ENCODE data around the gene GMCL1.

The GMCL1 gene

DNA sequence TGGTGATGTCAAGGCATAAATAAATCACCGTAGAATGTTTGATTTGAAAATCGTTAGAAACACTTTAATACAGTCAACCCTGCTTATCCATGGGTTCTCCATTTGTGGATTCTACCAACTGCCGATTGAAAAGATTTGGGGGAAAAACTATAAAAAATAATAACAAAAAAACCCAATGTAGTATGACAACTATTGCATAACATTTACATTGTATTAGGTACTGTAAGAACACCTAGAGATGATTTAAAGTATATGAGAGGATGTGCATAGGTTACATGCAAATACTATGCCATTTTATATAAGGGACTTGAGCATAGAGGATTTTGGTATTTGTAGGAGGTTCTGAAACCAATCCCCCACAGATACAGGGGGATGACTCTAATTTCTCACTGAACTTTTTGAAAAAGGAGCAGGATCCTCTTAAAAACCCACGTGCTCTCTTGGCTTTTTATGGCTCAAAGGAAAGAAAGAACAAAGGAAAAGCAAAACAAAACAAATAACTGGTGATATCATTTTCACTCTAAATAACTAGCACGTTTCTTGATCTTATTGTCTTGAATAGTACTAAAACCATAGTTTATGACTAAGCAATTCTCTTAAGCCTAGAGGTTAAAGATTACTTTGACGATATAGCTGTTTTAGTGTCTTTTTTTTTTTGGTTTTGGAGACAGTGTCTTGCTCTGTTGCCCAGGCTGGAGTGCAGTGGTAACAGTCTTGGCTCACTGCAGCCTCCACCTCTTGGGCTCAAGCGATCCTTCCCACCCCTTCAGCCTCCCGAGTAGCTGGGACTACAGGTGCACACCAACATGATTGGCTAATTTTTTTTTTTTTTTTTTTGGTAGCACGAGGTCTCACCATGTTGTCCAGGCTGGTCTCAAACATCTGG lies 17.0 kb downstream of the GMCL1 start:
- no peaks in the 10 kb centered on the region for H3K4me1 ChIP-seq (ENCODE audit: low read depth, poor library complexity, severe bottlenecking)
- no peak overlapping the region for H2AFZ ChIP-seq (ENCODE audit: low read depth)
- H3K4me3 ChIP-seq (IDR thresholded peaks at IDR 0.05; ENCODE audit: insufficient read depth, low read depth, low read length): no peak overlapping the region
- H3K27me3 ChIP-seq (ENCODE audit: insufficient read depth, low read depth): no peaks in the 10 kb centered on the region
- no peak overlapping the region for H3K4me2 ChIP-seq
- H3K36me3 ChIP-seq (ENCODE audit: insufficient read depth): no peaks in the 10 kb centered on the region
- no peak overlapping the region for H3K9ac ChIP-seq
- no peak for TF ChIP-seq CTCF (conservative IDR thresholded peaks at IDR 0.05; ENCODE audit: low read depth, low read length)
- no peaks in the 10 kb centered on the region for H4K20me1 ChIP-seq (ENCODE audit: insufficient read depth)
- H3K79me2 ChIP-seq (ENCODE audit: insufficient read depth, low read depth): no peaks in the 10 kb centered on the region
- no peak overlapping the region for H3K27ac ChIP-seq

GRCh38 chr2:69847068-69847828 lies 17.8 kb downstream of the GMCL1 start:
- no peak overlapping the region for H3K4me3 ChIP-seq (IDR thresholded peaks at IDR 0.05; ENCODE audit: insufficient read depth, low read depth, low read length)
- no peaks in the 10 kb centered on the region for H3K36me3 ChIP-seq (ENCODE audit: insufficient read depth)
- H4K20me1 ChIP-seq (ENCODE audit: insufficient read depth): no peaks in the 10 kb centered on the region
- H3K27ac ChIP-seq: no peak overlapping the region
- H2AFZ ChIP-seq (ENCODE audit: low read depth): no peak overlapping the region
- no peak overlapping the region for H3K9ac ChIP-seq
- H3K4me1 ChIP-seq (ENCODE audit: low read depth, poor library complexity, severe bottlenecking): no peaks in the 10 kb centered on the region
- H3K79me2 ChIP-seq (ENCODE audit: insufficient read depth, low read depth): no peaks in the 10 kb centered on the region
- no peaks in the 10 kb centered on the region for H3K27me3 ChIP-seq (ENCODE audit: insufficient read depth, low read depth)
- TF ChIP-seq CTCF (conservative IDR thresholded peaks at IDR 0.05; ENCODE audit: low read depth, low read length): no peak
- no peak overlapping the region for H3K4me2 ChIP-seq

GRCh38 chr2:69848186-69848790 lies 18.8 kb downstream of the GMCL1 start:
- no peaks in the 10 kb centered on the region for H3K36me3 ChIP-seq (ENCODE audit: insufficient read depth)
- no peak overlapping the region for H3K27ac ChIP-seq
- H3K79me2 ChIP-seq (ENCODE audit: insufficient read depth, low read depth): no peaks in the 10 kb centered on the region
- no peak overlapping the region for H3K4me3 ChIP-seq (IDR thresholded peaks at IDR 0.05; ENCODE audit: insufficient read depth, low read depth, low read length)
- H3K4me2 ChIP-seq: no peak overlapping the region
- TF ChIP-seq CTCF (conservative IDR thresholded peaks at IDR 0.05; ENCODE audit: low read depth, low read length): no peak
- no peaks in the 10 kb centered on the region for H3K4me1 ChIP-seq (ENCODE audit: low read depth, poor library complexity, severe bottlenecking)
- no peak overlapping the region for H3K9ac ChIP-seq
- H2AFZ ChIP-seq (ENCODE audit: low read depth): no peak overlapping the region
- H3K27me3 ChIP-seq (ENCODE audit: insufficient read depth, low read depth): no peaks in the 10 kb centered on the region
- no peaks in the 10 kb centered on the region for H4K20me1 ChIP-seq (ENCODE audit: insufficient read depth)

GRCh38 chr2:69858261-69858660 lies 28.8 kb downstream of the GMCL1 start:
- H2AFZ ChIP-seq (ENCODE audit: low read depth): no peak overlapping the region
- H3K4me3 ChIP-seq (IDR thresholded peaks at IDR 0.05; ENCODE audit: insufficient read depth, low read depth, low read length): no peak overlapping the region
- no peaks in the 10 kb centered on the region; the same call in 1 of the 2 replicates for H4K20me1 ChIP-seq (ENCODE audit: insufficient read depth)
- H3K36me3 ChIP-seq (ENCODE audit: insufficient read depth): no peaks in the 10 kb centered on the region
- no peak overlapping the region for H3K27ac ChIP-seq
- no peaks in the 10 kb centered on the region for H3K4me1 ChIP-seq (ENCODE audit: low read depth, poor library complexity, severe bottlenecking)
- H3K79me2 ChIP-seq (ENCODE audit: insufficient read depth, low read depth): no peaks in the 10 kb centered on the region
- H3K27me3 ChIP-seq (ENCODE audit: insufficient read depth, low read depth): no peaks in the 10 kb centered on the region
- no peak for TF ChIP-seq CTCF (conservative IDR thresholded peaks at IDR 0.05; ENCODE audit: low read depth, low read length)
- no peak overlapping the region for H3K9ac ChIP-seq
- no peak overlapping the region for H3K4me2 ChIP-seq

Data from KMS-11 (cell line).